Ishikawa (cell line): Measurements from ENCODE around the gene CACNA1H.
A peak's percentile ranks its signal among the peaks of the same experiment; 100 is the strongest.

Source experiments
- CEBPB ChIP-seq: IDR thresholded peaks from 2 replicates; pipeline ENCODE4 v1.6.1; 2012
- CREB1 ChIP-seq: IDR thresholded peaks from 2 replicates; pipeline ENCODE4 v1.6.1; 2012; ENCODE audit warnings: low read depth
- EGR1 ChIP-seq: IDR thresholded peaks from 2 replicates; pipeline ENCODE4 v1.6.1; 2012
- EP300 ChIP-seq: IDR thresholded peaks from 2 replicates; pipeline ENCODE4 v1.6.1; 2012; ENCODE audit warnings: borderline replicate concordance
- FOXM1 ChIP-seq: IDR thresholded peaks from 2 replicates; pipeline ENCODE4 v1.6.1; 2012; ENCODE audit warnings: low read depth, borderline replicate concordance
- NFIC ChIP-seq: IDR thresholded peaks from 2 replicates; pipeline ENCODE4 v1.6.1; 2012
- RAD21 ChIP-seq: IDR thresholded peaks from 2 replicates; pipeline ENCODE4 v1.6.1; 2012; ENCODE audit warnings: low read depth
- TAF1 ChIP-seq: IDR thresholded peaks from 2 replicates; pipeline ENCODE4 v1.6.1; 2012; ENCODE audit warnings: low read depth, mild to moderate bottlenecking
- TCF12 ChIP-seq: IDR thresholded peaks from 2 replicates; pipeline ENCODE4 v1.6.1; 2012; ENCODE audit warnings: low read depth
- TEAD4 ChIP-seq: IDR thresholded peaks from 2 replicates; pipeline ENCODE4 v1.6.1; 2012
- USF1 ChIP-seq: IDR thresholded peaks from 2 replicates; pipeline ENCODE4 v1.6.1; 2012
- YY1 ChIP-seq: IDR thresholded peaks from 2 replicates; pipeline ENCODE4 v1.6.1; 2012; ENCODE audit warnings: low read depth
- ZBTB7A ChIP-seq: IDR thresholded peaks from 2 replicates; pipeline ENCODE4 v1.6.1; 2012; ENCODE audit warnings: low read depth
- TF ChIP-seq, protein P1 (sequence below): IDR thresholded peaks from 2 replicates; pipeline ENCODE4 v1.6.1; 2012; ENCODE audit warnings: low read depth, mild to moderate bottlenecking
- TF ChIP-seq, protein P2 (sequence below): IDR thresholded peaks from 2 replicates; pipeline ENCODE4 v1.6.1; 2012

CACNA1H gene

GRCh38 chr16:1155353-1156054, 2.6 kb downstream of the CACNA1H start:
- TF ChIP-seq CREB1 (no peak), TCF12 (no peak), TEAD4 (no peak), USF1 (peak; percentile 66), EGR1 (no peak)

DNA sequence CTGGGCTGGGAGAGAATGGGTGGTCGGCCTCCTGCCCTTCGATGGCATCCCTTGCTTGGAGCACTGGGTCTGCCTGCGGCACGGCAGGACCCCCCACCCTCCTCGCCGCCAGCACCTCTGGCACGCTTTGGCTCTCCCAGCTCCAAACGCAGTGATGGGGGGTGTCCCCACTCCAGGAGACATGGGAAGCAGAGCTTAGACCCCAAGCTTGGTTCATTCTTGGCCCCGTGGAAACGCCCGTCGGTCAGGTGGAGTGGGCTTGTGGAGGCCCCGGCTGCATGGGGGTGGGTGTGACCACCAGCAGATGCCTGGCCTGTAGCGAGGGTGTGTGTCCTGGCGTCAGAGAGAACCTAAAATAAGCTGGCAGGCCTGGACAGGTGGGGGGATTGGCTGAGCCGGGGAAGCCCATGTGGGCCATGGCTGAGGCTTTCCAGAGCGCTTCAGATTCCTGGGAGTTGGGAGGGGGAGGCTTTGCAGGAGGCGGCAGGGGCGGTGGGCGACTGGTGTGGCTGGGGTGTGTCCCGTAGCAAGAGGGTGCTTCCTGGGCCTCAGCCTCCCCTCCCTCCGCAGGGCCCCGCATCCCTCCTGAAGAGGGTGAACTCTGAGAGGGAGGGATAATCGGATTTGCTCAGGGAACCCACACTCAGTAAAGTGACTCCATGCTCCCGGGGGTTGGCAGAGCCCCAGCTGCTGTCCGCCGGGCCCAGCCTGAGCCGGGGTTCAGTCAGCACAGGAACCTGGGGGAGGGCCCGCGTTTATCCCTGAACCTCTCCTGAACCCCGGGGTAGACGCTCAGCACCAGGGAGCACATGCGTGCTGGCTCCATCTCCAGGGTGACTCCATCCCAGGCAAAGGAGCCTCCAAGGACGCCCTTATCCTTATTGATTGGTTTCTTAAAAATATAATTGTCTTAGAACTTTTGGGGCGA, 3.4 kb downstream of the CACNA1H start:
- TF ChIP-seq USF1, result no peak
- TF ChIP-seq FOXM1, result no peak
- TF ChIP-seq TCF12, result no peak
- no peak for TF ChIP-seq CREB1
- no peak for TF ChIP-seq RAD21

GRCh38 chr16:1156983-1157638, 4.2 kb downstream of the CACNA1H start:
- no peak for TF ChIP-seq RAD21
- TF ChIP-seq YY1, result no peak
- no peak for TF ChIP-seq ZBTB7A
- TF ChIP-seq NFIC, result no peak
- TF ChIP-seq, protein P1, sequence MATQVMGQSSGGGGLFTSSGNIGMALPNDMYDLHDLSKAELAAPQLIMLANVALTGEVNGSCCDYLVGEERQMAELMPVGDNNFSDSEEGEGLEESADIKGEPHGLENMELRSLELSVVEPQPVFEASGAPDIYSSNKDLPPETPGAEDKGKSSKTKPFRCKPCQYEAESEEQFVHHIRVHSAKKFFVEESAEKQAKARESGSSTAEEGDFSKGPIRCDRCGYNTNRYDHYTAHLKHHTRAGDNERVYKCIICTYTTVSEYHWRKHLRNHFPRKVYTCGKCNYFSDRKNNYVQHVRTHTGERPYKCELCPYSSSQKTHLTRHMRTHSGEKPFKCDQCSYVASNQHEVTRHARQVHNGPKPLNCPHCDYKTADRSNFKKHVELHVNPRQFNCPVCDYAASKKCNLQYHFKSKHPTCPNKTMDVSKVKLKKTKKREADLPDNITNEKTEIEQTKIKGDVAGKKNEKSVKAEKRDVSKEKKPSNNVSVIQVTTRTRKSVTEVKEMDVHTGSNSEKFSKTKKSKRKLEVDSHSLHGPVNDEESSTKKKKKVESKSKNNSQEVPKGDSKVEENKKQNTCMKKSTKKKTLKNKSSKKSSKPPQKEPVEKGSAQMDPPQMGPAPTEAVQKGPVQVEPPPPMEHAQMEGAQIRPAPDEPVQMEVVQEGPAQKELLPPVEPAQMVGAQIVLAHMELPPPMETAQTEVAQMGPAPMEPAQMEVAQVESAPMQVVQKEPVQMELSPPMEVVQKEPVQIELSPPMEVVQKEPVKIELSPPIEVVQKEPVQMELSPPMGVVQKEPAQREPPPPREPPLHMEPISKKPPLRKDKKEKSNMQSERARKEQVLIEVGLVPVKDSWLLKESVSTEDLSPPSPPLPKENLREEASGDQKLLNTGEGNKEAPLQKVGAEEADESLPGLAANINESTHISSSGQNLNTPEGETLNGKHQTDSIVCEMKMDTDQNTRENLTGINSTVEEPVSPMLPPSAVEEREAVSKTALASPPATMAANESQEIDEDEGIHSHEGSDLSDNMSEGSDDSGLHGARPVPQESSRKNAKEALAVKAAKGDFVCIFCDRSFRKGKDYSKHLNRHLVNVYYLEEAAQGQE, result no peak
- no peak for TF ChIP-seq TAF1
- no peak for TF ChIP-seq USF1
- no peak for TF ChIP-seq TEAD4
- TF ChIP-seq EGR1, result no peak
- TF ChIP-seq CREB1, result no peak
- TF ChIP-seq CEBPB, result no peak
- no peak for TF ChIP-seq EP300
- TF ChIP-seq, protein P2, sequence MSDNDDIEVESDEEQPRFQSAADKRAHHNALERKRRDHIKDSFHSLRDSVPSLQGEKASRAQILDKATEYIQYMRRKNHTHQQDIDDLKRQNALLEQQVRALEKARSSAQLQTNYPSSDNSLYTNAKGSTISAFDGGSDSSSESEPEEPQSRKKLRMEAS, result no peak
- TF ChIP-seq TCF12, result no peak
- no peak for TF ChIP-seq FOXM1

DNA sequence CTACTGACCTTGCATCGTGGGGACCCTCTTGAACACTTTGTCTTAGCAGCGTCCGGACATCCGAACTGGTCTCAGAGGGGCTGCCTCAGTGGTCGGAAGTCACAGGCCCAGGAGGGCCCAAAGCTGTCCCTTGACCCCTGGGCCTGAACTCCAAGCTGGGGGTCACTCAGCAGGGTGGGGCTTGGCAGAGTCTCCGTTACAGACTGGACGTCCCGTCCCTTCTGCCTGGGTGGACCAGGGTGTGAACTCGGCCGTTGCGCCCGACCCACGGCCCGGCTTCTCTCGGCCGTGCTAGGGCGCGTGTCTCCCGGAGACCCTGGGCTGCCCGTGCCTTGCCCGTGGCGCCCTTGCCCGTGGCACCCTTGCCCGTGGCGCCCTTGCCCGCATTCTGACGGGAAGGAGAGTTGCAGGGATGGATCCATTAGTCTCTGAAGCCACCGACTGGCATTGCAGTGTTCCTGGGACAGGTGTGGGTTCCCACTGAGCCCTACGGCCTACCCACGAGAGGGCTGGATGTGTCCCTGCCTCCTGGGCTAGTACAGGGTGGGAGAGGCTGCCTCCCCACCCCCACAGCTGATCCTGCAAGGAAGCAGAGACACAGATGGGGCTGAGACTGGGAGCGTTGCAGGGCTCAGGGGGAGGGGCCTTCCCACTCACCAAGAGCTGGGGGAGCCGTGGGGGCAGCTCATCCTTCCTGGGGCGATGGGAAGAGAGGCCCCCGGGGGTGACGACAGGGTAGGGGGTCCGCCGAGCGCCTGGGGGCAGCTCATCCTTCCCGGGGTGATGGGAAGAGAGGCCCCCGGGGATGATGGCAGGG, 4.9 kb downstream of the CACNA1H start:
- TF ChIP-seq ZBTB7A (0 out of 2 replicates have a peak, but pooled peaks have one; percentile 18), YY1 (no peak)

DNA sequence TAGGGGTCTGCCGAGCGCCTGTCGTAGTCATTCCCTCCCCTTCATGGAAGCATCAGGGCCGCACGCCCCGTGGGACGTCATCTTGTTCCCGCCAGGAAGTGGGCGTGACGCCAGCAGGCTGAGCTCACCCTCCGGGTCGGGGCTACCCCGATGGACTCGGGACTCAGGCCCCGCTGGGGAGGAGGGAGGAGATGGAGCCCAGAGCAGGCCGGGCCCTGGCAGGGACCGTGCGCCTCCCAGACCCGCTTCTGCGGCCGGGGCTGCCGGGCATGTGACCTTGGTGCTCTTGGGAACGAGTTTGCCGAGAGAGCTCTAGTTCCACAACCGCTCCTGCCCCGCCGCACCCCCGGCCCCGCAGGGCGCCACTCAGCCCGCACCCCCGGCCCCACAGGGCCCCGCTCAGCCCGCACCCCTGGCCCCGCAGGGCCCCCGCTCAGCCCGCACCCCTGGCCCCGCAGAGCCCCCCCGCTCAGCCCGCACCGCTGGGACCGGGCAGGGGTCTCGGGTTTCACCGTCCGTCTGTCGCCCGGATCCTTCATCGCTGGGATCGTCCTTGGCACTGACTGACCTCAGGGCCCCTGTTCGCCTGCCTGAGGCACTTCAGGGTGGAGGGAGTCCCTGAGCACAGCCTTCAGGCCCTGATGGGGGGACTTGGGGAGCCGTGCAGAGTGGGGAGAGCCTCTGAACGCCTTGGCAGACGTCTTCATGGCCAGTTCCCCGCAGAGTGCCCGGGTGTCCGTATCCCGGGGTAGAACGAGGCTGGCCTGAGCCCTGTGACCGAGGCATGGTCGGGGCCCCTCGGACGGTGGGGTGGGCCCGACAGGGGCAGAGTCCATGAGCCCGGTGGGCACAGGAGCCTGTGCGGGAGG, 5.8 kb downstream of the CACNA1H start:
- TF ChIP-seq USF1 (peak; percentile 36; the same call in 1 of the 2 replicates), TEAD4 (no peak)
- TF ChIP-seq, protein P2, result 0 out of 2 replicates have a peak, but pooled peaks have one; percentile 16
